Bronchial epithelial cell (primary cell): ENCODE results near the gene IL27RA. TPM values are rescaled to one million over a fixed set of nuclear protein-coding genes. Genes with fewer than 3 reads are reported as not detected.
"Not testable (repeated sequence)": the region's sequence is repeated elsewhere in the genome, so short reads cannot be mapped to it uniquely, and the experiment has no call there.

Experiments
- DNase-seq: peaks from one replicate; pipeline ENCODE4 v3.0.0-alpha.2; 2010; ENCODE audit warnings: low read depth
- FAIRE-seq: peaks from 2 replicates; lab custom pipeline; 2011; peaks lifted over from hg19 to GRCh38; lab: Jason Lieb, UNC
- H3K27me3 ChIP-seq: 2 replicates; pipeline ENCODE4 v1.5.1; 2011; ENCODE audit warnings: low read length; ENCODE audit not compliant: control insufficient read depth, insufficient read depth
- H3K36me3 ChIP-seq: 2 replicates; pipeline ENCODE4 v1.5.1; 2011; ENCODE audit warnings: low read length; ENCODE audit not compliant: control insufficient read depth, insufficient read depth
- H3K4me3 ChIP-seq: 2 replicates; pipeline ENCODE4 v1.5.1; 2011; ENCODE audit warnings: mild to moderate bottlenecking, low read depth, low read length, control low read depth
- CTCF ChIP-seq: IDR thresholded peaks from 2 replicates; pipeline ENCODE4 v1.5.1; 2011; ENCODE audit warnings: mild to moderate bottlenecking, moderate library complexity, low read length, control low read depth, inconsistent platforms; ENCODE audit not compliant: insufficient read depth, severe bottlenecking
- total RNA-seq: library from RNA; depleted of rRNA; stranded (reverse); fragments of >200 nt; gene quantifications from 2 replicates; pipeline ENCODE4 v1.2.1, GENCODE V29; 2014

The IL27RA gene
- total RNA-seq, 1 donor from 2014 or later = 0.26 TPM

GRCh38 chr19:14022469-14022868 is 9.1 kb upstream of the IL27RA start:
- FAIRE-seq (no peak), DNase-seq (no peak)
- no peak for TF ChIP-seq CTCF
- Histone ChIP-seq H3K36me3 (no peaks in the 10 kb centered on the region), H3K4me3 (no peak overlapping the region), H3K27me3 (no peaks in the 10 kb centered on the region)

- H3K27me3 ChIP-seq = no peaks in the 10 kb centered on the region
- no peak for FAIRE-seq
- H3K36me3 ChIP-seq = no peaks in the 10 kb centered on the region
- no peak overlapping the region for H3K4me3 ChIP-seq
- peak; percentile 43 for TF ChIP-seq CTCF
- DNase-seq = no peak
Measured at GRCh38 chr19:14023404-14024235, 7.9 kb upstream of the IL27RA start.

GRCh38 chr19:14026652-14027192 is 4.8 kb upstream of the IL27RA start:
- DNase-seq, H3K36me3 ChIP-seq, FAIRE-seq: not testable (repeated sequence)

GRCh38 chr19:14027856-14028450 is 3.6 kb upstream of the IL27RA start, which contains the start of gene RLN3:
RLN3 (plus strand) TSS chr19:14028148; CDS start chr19:14028205, 57 bp downstream.
- H3K36me3 ChIP-seq = no peaks in the 10 kb centered on the region
- TF ChIP-seq CTCF = no peak
- no peak for FAIRE-seq
- no peaks in the 10 kb centered on the region for H3K27me3 ChIP-seq
- no peak within 1 kb of the TSS for H3K4me3 ChIP-seq
- DNase-seq = no peak

More at GRCh38 chr19:14026652-14027192, 4.8 kb upstream of the IL27RA start:
- H3K4me3 ChIP-seq, H3K27me3 ChIP-seq: not testable (repeated sequence)

GRCh38 chr19:14028901-14029300 is 2.7 kb upstream of the IL27RA start:
- TF ChIP-seq CTCF = no peak
- H3K36me3 ChIP-seq = no peaks in the 10 kb centered on the region
- DNase-seq = no peak
- FAIRE-seq = no peak
- H3K4me3 ChIP-seq = no peak overlapping the region
- no peaks in the 10 kb centered on the region for H3K27me3 ChIP-seq

- H3K4me3 ChIP-seq = peak overlapping the region; percentile 52
- FAIRE-seq = no peak
- no peak for DNase-seq
- H3K27me3 ChIP-seq = no peaks in the 10 kb centered on the region
- TF ChIP-seq CTCF = no peak
- no peaks in the 10 kb centered on the region for H3K36me3 ChIP-seq
Measured at GRCh38 chr19:14030997-14031718, 404 bp upstream of the IL27RA start.
